A673 (cell line): ENCODE data around the gene RSPH9.

Source experiments
- EZH2 ChIP-seq: fragments of 200-600 bp; sonication (generic); IDR thresholded peaks from 2 replicates; pipeline ENCODE4 v1.6.1; 2017; ENCODE audit warnings: borderline replicate concordance, low read depth, mild to moderate bottlenecking, mixed read lengths, antibody characterized with exemption, low read length; ENCODE audit not compliant: poor library complexity, severe bottlenecking
- TF ChIP-seq, protein P1 (sequence below): fragments of 300-800, 200-600 bp; sonication (generic); conservative IDR thresholded peaks from 2 replicates; pipeline ENCODE4 v1.5.1; 2017; ENCODE audit warnings: low read depth, mild to moderate bottlenecking, antibody characterized with exemption, low read length, moderate library complexity, mixed read lengths

DNA sequence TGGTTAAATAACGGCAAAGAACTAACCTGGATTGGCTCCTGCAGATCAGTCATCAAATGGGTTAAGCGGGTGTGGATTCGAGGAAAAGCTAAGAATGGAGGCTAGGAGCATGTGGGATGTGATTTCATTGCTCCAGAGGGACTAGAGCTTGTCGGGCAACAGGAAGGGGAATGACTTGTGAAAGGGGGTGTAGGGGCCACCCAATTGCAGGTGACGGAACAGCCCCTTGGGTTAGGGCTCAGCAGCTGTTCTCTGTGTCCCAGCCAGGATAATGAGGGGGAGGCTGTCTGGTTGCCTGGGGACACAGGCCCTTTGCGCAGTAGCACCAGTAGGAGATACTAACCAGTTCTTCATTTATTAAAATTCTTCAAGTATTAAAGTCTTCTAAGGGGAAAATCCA, 67.7 kb downstream of the RSPH9 start:
- TF ChIP-seq, protein P1, sequence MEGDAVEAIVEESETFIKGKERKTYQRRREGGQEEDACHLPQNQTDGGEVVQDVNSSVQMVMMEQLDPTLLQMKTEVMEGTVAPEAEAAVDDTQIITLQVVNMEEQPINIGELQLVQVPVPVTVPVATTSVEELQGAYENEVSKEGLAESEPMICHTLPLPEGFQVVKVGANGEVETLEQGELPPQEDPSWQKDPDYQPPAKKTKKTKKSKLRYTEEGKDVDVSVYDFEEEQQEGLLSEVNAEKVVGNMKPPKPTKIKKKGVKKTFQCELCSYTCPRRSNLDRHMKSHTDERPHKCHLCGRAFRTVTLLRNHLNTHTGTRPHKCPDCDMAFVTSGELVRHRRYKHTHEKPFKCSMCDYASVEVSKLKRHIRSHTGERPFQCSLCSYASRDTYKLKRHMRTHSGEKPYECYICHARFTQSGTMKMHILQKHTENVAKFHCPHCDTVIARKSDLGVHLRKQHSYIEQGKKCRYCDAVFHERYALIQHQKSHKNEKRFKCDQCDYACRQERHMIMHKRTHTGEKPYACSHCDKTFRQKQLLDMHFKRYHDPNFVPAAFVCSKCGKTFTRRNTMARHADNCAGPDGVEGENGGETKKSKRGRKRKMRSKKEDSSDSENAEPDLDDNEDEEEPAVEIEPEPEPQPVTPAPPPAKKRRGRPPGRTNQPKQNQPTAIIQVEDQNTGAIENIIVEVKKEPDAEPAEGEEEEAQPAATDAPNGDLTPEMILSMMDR, result no peak
- TF ChIP-seq EZH2, result no peak
